Measurements from ENCODE around the gene ASB1.

GRCh38 chr2:238501311-238501710 is 74.6 kb downstream of the ASB1 start:
- TF ChIP-seq, protein P1, sequence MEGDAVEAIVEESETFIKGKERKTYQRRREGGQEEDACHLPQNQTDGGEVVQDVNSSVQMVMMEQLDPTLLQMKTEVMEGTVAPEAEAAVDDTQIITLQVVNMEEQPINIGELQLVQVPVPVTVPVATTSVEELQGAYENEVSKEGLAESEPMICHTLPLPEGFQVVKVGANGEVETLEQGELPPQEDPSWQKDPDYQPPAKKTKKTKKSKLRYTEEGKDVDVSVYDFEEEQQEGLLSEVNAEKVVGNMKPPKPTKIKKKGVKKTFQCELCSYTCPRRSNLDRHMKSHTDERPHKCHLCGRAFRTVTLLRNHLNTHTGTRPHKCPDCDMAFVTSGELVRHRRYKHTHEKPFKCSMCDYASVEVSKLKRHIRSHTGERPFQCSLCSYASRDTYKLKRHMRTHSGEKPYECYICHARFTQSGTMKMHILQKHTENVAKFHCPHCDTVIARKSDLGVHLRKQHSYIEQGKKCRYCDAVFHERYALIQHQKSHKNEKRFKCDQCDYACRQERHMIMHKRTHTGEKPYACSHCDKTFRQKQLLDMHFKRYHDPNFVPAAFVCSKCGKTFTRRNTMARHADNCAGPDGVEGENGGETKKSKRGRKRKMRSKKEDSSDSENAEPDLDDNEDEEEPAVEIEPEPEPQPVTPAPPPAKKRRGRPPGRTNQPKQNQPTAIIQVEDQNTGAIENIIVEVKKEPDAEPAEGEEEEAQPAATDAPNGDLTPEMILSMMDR (IDR thresholded peaks at IDR 0.05): no peak
- TF ChIP-seq POLR2A (IDR thresholded peaks at IDR 0.05): no peak
